WERI-Rb-1 (cell line): Measurements from ENCODE around the gene NT5C3A.

Experiments
- DNase-seq: peaks from one replicate; pipeline ENCODE4 v3.0.0-alpha.2; 2020
- H3K27ac ChIP-seq: fragments of 250-450 bp; sonication (Bioruptor Pico); 2 replicates; pipeline ENCODE4 v1.5.1; 2020; ENCODE audit warnings: mild to moderate bottlenecking, moderate library complexity
- H3K27me3 ChIP-seq: fragments of 250-450 bp; sonication (Bioruptor Pico); 2 replicates; pipeline ENCODE4 v1.5.1; 2021; ENCODE audit warnings: mild to moderate bottlenecking, low read depth, moderate library complexity; ENCODE audit not compliant: insufficient read depth, severe bottlenecking
- H3K36me3 ChIP-seq: fragments of 250-450 bp; sonication (Bioruptor Pico); 2 replicates; pipeline ENCODE4 v1.5.1; 2020; ENCODE audit warnings: mild to moderate bottlenecking, moderate library complexity
- H3K4me3 ChIP-seq: 2 replicates; pipeline ENCODE4 v1.5.1; 2011; ENCODE audit warnings: low read depth, mild to moderate bottlenecking, control low read depth, low read length
- H3K9me3 ChIP-seq: fragments of 250-450 bp; sonication (Bioruptor Pico); 2 replicates; pipeline ENCODE4 v1.5.1; 2021; ENCODE audit warnings: mild to moderate bottlenecking, moderate library complexity; ENCODE audit not compliant: severe bottlenecking
- TF ChIP-seq, protein P1 (sequence below): IDR thresholded peaks from 2 replicates; pipeline ENCODE4 v1.5.1; 2011; ENCODE audit warnings: low read depth, mild to moderate bottlenecking, control low read depth, inconsistent platforms, low read length

NT5C3A gene

DNA sequence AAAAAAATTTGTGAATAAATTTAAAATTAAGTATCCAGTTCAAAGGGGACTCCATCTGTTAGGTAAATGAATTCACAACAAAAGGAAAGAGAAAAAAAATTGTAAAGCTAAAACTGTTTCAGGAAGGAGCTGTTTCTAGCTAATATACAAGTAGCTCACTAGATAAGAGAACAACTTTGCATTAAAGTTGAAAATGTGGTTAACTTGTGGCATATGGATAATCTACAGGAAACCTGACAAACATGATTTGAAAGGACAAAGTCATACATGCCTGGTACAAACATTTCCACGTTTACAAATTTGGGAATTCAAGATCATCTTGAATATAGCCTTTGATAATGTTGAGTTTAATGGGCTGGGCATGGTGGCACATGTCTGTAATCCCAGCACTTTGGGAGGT is 8.9 kb downstream of the NT5C3A start:
- no peak for DNase-seq
- no peaks in the 10 kb centered on the region for H3K27me3 ChIP-seq
- no peak overlapping the region for H3K27ac ChIP-seq
- H3K4me3 ChIP-seq: no peak overlapping the region
- H3K36me3 ChIP-seq: peaks cover 4% of the 10 kb centered on the region
- TF ChIP-seq, protein P1, sequence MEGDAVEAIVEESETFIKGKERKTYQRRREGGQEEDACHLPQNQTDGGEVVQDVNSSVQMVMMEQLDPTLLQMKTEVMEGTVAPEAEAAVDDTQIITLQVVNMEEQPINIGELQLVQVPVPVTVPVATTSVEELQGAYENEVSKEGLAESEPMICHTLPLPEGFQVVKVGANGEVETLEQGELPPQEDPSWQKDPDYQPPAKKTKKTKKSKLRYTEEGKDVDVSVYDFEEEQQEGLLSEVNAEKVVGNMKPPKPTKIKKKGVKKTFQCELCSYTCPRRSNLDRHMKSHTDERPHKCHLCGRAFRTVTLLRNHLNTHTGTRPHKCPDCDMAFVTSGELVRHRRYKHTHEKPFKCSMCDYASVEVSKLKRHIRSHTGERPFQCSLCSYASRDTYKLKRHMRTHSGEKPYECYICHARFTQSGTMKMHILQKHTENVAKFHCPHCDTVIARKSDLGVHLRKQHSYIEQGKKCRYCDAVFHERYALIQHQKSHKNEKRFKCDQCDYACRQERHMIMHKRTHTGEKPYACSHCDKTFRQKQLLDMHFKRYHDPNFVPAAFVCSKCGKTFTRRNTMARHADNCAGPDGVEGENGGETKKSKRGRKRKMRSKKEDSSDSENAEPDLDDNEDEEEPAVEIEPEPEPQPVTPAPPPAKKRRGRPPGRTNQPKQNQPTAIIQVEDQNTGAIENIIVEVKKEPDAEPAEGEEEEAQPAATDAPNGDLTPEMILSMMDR: no peak
- H3K9me3 ChIP-seq: peaks cover 2% of the 10 kb centered on the region

DNA sequence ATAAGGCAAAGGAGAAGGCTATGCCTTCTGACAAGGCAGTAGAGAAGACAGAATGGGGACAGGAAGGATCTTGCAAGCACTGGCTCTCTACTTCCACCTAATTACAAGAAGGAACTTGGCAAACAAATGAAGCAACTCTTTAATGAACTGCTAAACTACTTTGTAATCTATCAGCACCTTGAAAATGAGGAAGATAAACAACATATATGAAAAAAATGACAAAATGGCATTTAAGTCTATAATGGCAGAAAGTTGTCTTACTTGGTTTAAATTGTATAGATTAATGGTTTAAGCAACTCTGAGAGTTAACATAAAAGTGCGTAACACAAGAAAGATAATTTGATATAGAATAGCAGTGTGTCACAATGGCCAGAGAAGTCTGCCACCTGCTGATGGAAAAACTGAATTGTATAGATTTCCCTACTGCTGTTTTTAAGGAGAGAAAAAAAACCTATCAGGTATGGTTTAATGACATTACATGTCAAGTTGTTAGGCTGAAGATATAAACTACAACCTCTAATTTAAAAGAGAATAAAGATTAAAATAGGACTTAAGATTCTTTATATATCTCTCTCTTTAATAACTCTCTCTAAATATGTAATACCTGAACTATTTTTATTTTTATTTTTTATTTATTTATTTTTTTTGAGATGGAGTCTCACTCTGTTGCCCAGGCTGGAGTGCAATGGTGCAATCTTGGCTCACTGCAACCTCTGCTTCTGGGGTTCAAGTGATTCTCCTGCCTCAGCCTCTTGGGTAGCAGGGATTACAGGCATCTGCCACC is 11.8 kb downstream of the NT5C3A start:
- no peak for DNase-seq
- TF ChIP-seq, protein P1: peak; percentile 25; the same call in 1 of the 2 replicates
- H3K4me3 ChIP-seq: no peak overlapping the region
- H3K27ac ChIP-seq: no peak overlapping the region
- no peaks in the 10 kb centered on the region for H3K27me3 ChIP-seq
- no peaks in the 10 kb centered on the region; the same call in none of the 2 replicates for H3K36me3 ChIP-seq
- no peaks in the 10 kb centered on the region for H3K9me3 ChIP-seq

DNA sequence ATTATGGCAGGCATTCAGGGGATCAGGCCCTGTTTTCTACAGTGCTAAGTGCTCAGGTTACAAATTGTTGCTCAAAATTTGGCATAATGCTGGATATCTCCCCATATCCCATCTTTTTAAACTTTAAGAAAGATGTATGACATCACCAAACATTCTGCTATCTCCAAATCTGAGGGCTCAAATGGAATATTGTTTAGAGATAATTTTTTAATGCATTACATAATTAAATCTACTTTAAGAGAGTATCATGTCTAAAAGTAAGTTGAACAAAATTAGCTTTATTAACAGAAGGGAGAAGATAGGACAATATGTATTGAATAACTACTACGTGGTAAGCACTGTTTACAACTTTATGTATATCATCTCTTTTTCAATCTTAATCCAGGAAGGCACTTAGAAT is 13.9 kb downstream of the NT5C3A start:
- no peaks in the 10 kb centered on the region for H3K36me3 ChIP-seq
- no peak overlapping the region for H3K27ac ChIP-seq
- TF ChIP-seq, protein P1: no peak
- no peak overlapping the region for H3K4me3 ChIP-seq
- no peak for DNase-seq
- H3K27me3 ChIP-seq: no peaks in the 10 kb centered on the region
- H3K9me3 ChIP-seq: no peaks in the 10 kb centered on the region

DNA sequence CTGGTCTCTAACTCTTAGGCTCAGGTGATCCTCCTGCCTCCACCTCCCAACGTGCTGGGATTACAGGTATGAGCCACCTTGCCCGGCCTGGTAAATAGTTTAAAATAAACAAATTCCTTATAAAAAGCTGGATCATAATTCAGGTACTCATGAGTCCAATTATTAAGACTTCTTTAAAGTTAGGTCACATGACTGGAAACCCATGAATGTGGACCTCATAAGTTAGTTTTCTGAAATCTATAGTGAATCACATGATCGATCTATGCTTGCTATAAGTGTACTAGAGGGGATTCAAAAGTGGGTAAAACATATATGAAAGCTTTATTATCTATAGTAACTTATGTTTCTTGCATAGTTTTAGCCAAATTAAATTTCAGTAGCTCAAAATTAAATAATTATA is 14.3 kb downstream of the NT5C3A start:
- Histone ChIP-seq H3K27me3 (no peaks in the 10 kb centered on the region), H3K27ac (no peak overlapping the region), H3K9me3 (no peaks in the 10 kb centered on the region), H3K36me3 (no peaks in the 10 kb centered on the region), H3K4me3 (no peak overlapping the region)
- TF ChIP-seq, protein P1: no peak
- no peak for DNase-seq

DNA sequence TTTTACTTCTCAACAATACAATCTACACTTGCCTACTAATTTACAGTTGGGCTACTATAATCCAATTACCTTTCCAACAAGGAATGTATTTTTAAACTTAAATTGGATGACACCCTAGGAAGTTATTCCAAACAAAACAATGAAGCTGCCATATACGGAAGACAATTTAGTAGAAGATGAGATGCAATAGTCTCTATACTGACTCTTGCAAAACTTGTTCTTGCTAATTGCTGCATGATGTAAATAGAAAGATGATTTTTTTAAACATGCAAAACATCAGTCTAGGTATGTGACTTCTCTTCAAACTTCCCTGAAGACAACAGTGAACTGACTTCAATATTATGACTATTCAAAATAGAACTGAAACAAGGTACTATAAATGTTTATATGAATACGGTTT is 17.6 kb downstream of the NT5C3A start:
- no peak for DNase-seq
- no peaks in the 10 kb centered on the region for H3K27me3 ChIP-seq
- H3K27ac ChIP-seq: no peak overlapping the region
- H3K36me3 ChIP-seq: no peaks in the 10 kb centered on the region
- TF ChIP-seq, protein P1: no peak
- no peaks in the 10 kb centered on the region for H3K9me3 ChIP-seq
- H3K4me3 ChIP-seq: no peak overlapping the region

DNA sequence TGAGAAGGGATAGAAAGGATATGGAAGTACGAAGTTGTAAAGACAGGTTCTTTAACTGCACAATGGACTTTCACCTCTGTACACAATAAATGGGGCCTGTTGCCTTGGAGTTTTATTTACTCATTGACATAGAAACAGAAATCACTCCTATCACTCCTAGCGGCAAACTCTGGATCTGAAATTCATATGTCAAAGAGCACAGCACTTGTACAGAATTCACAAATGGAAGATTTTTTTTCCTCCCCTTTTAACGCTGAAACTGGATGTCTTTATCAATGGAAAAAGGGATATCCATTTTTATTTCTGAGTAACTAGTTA is 18.2 kb downstream of the NT5C3A start:
- DNase-seq: no peak
- Histone ChIP-seq H3K4me3 (no peak overlapping the region), H3K36me3 (no peaks in the 10 kb centered on the region), H3K9me3 (no peaks in the 10 kb centered on the region), H3K27me3 (no peaks in the 10 kb centered on the region), H3K27ac (no peak overlapping the region)
- TF ChIP-seq, protein P1: no peak
